Adipocyte (in vitro differentiated cells): ENCODE measurements around the gene ADGRD2.

Experiments used
- DNase-seq: peaks from one replicate; pipeline ENCODE4 v3.0.0-alpha.2; 2015; ENCODE audit warnings: low read depth
- H3K27me3 ChIP-seq: replicated peaks from 2 replicates; pipeline ENCODE4 v1.7.0; 2013; ENCODE audit warnings: mild to moderate bottlenecking, low read length, moderate library complexity; ENCODE audit not compliant: control insufficient read depth, insufficient read depth
- H3K36me3 ChIP-seq: 2 replicates; pipeline ENCODE4 v1.7.0; 2013; ENCODE audit warnings: low read length, mild to moderate bottlenecking, moderate library complexity; ENCODE audit not compliant: control insufficient read depth, insufficient read depth, severe bottlenecking
- H3K4me1 ChIP-seq: 2 replicates; pipeline ENCODE4 v1.7.0; 2013; ENCODE audit warnings: mild to moderate bottlenecking, low read length, moderate library complexity; ENCODE audit not compliant: control insufficient read depth, insufficient read depth
- H3K4me3 ChIP-seq: 2 replicates; pipeline ENCODE4 v1.7.0; 2013; ENCODE audit warnings: mild to moderate bottlenecking, low read length, moderate library complexity
- H3K9ac ChIP-seq: 2 replicates; pipeline ENCODE4 v1.7.0; 2013; ENCODE audit warnings: mild to moderate bottlenecking, low read length, moderate library complexity
- H3K9me3 ChIP-seq: 2 replicates; pipeline ENCODE4 v1.7.0; 2013; ENCODE audit warnings: mild to moderate bottlenecking, low read length, moderate library complexity; ENCODE audit not compliant: control insufficient read depth

ADGRD2 gene

GRCh38 chr9:124457079-124457886 lies 7.0 kb downstream of the ADGRD2 start:
- Histone ChIP-seq H3K4me3 (no peak overlapping the region), H3K9me3 (no peaks in the 10 kb centered on the region), H3K36me3 (no peaks in the 10 kb centered on the region), H3K9ac (no peak overlapping the region), H3K4me1 (no peaks in the 10 kb centered on the region), H3K27me3 (peaks cover 35% of the 10 kb centered on the region)
- DNase-seq, result no peak

GRCh38 chr9:124457887-124458431 lies 7.7 kb downstream of the ADGRD2 start:
- no peaks in the 10 kb centered on the region for H3K36me3 ChIP-seq
- no peak overlapping the region for H3K4me3 ChIP-seq
- peaks cover 32% of the 10 kb centered on the region for H3K27me3 ChIP-seq
- no peak for DNase-seq
- no peak overlapping the region for H3K9ac ChIP-seq
- peaks cover 3% of the 10 kb centered on the region for H3K9me3 ChIP-seq
- H3K4me1 ChIP-seq, result no peaks in the 10 kb centered on the region

- no peak overlapping the region for H3K9ac ChIP-seq
- no peaks in the 10 kb centered on the region for H3K36me3 ChIP-seq
- H3K9me3 ChIP-seq, result peaks cover 7% of the 10 kb centered on the region
- no peak overlapping the region for H3K4me3 ChIP-seq
- no peak for DNase-seq
- H3K27me3 ChIP-seq, result peaks cover 34% of the 10 kb centered on the region
- no peaks in the 10 kb centered on the region for H3K4me1 ChIP-seq
Observed at GRCh38 chr9:124458441-124458840, 8.2 kb downstream of the ADGRD2 start.

GRCh38 chr9:124462739-124463138 lies 12.5 kb downstream of the ADGRD2 start:
- no peak for DNase-seq
- peaks cover 23% of the 10 kb centered on the region for H3K27me3 ChIP-seq
- H3K9me3 ChIP-seq, result peaks cover 9% of the 10 kb centered on the region
- H3K4me3 ChIP-seq, result no peak overlapping the region
- no peak overlapping the region for H3K9ac ChIP-seq
- H3K4me1 ChIP-seq, result no peaks in the 10 kb centered on the region
- no peaks in the 10 kb centered on the region for H3K36me3 ChIP-seq

GRCh38 chr9:124465736-124466135 lies 15.5 kb downstream of the ADGRD2 start:
- Histone ChIP-seq H3K9me3 (peaks cover 9% of the 10 kb centered on the region), H3K36me3 (no peaks in the 10 kb centered on the region), H3K9ac (no peak overlapping the region), H3K27me3 (peaks cover 39% of the 10 kb centered on the region), H3K4me1 (no peaks in the 10 kb centered on the region), H3K4me3 (no peak overlapping the region)
- DNase-seq, result no peak

- no peak overlapping the region for H3K4me3 ChIP-seq
- no peaks in the 10 kb centered on the region for H3K36me3 ChIP-seq
- peaks cover 9% of the 10 kb centered on the region for H3K9me3 ChIP-seq
- no peak overlapping the region for H3K9ac ChIP-seq
- no peak for DNase-seq
- no peaks in the 10 kb centered on the region for H3K4me1 ChIP-seq
- H3K27me3 ChIP-seq, result peaks cover 53% of the 10 kb centered on the region
Observed at GRCh38 chr9:124467410-124468060, 17.3 kb downstream of the ADGRD2 start.

- peaks cover 51% of the 10 kb centered on the region for H3K27me3 ChIP-seq
Observed at GRCh38 chr9:124468061-124468740, 17.9 kb downstream of the ADGRD2 start.

GRCh38 chr9:124469011-124469832 lies 19.0 kb downstream of the ADGRD2 start:
- Histone ChIP-seq H3K36me3 (no peaks in the 10 kb centered on the region), H3K9ac (no peak overlapping the region), H3K9me3 (no peaks in the 10 kb centered on the region), H3K4me3 (no peak overlapping the region), H3K27me3 (peaks cover 57% of the 10 kb centered on the region), H3K4me1 (no peaks in the 10 kb centered on the region)
- no peak for DNase-seq

More at GRCh38 chr9:124468061-124468740, 17.9 kb downstream of the ADGRD2 start:
- peaks cover 4% of the 10 kb centered on the region for H3K9me3 ChIP-seq
- H3K4me3 ChIP-seq, result no peak overlapping the region
- no peak for DNase-seq
- H3K36me3 ChIP-seq, result no peaks in the 10 kb centered on the region
- H3K4me1 ChIP-seq, result no peaks in the 10 kb centered on the region
- no peak overlapping the region for H3K9ac ChIP-seq

- no peaks in the 10 kb centered on the region for H3K36me3 ChIP-seq
- H3K27me3 ChIP-seq, result peaks cover 66% of the 10 kb centered on the region
- no peak overlapping the region for H3K4me3 ChIP-seq
- DNase-seq, result no peak
- H3K4me1 ChIP-seq, result no peaks in the 10 kb centered on the region
- H3K9ac ChIP-seq, result no peak overlapping the region
- no peaks in the 10 kb centered on the region for H3K9me3 ChIP-seq
Observed at GRCh38 chr9:124470306-124470705, 20.1 kb downstream of the ADGRD2 start.

- Histone ChIP-seq H3K9me3 (no peaks in the 10 kb centered on the region), H3K4me1 (no peaks in the 10 kb centered on the region), H3K36me3 (no peaks in the 10 kb centered on the region), H3K27me3 (peaks cover 66% of the 10 kb centered on the region), H3K4me3 (no peak overlapping the region), H3K9ac (no peak overlapping the region)
- no peak for DNase-seq
Observed at GRCh38 chr9:124470726-124471125, 20.5 kb downstream of the ADGRD2 start.
